GM21528 (cell line): ENCODE data around the gene ZNF226.
"Not testable (repeated sequence)": the region's sequence is repeated elsewhere in the genome, so short reads cannot be mapped to it uniquely, and the experiment has no call there.

Source experiments
- ATAC-seq: cut with Tn5 transposase; IDR thresholded peaks from one replicate; pipeline ENCODE4 v1.9.1; 2021; ENCODE audit warnings: mild to moderate bottlenecking, moderate library complexity; ENCODE audit not compliant: unreplicated experiment, low FRiP score

ZNF226 gene

DNA sequence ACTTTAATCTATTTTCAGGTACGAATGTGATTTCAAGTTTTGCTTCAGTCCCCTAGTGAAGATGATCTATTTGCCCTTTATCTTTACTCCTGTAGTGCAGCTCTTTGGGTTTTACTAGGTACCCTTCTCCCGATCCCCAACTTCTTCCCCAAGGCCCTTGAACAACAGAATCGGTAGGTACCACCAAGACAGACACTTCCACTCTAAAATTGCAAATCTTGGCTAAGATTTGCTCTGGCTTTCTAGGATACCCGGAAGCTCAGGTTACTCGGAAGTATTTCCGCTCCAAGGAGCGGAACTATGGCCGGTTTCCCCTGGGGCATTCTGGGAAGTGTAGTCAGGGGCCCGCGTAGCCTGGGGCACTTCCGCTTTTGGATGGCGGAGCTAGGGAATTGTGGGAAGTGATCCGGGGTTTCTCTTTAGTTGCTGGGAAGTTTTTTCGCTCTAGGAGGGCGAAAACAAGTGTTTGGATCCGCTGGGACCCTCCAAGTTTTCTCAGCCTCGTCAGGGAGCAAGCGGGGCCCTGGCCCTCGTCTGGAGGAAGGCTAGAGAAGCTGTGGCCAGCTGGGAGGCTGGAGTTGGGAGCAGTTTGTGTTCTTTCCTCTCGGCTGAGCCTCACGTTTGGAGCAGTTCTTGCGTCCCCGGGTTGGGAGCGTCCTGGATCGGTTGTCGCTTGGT is 42.4 kb downstream of the ZNF226 start:
- ATAC-seq = peak; percentile 91

GRCh38 chr19:44212250-44212865 is 47.5 kb downstream of the ZNF226 start, which contains the start of gene ZNF227:
ZNF227 (plus strand) TSS chr19:44212532; CDS start chr19:44217793, 5,261 bp downstream.
- ATAC-seq = peak; percentile 89

DNA sequence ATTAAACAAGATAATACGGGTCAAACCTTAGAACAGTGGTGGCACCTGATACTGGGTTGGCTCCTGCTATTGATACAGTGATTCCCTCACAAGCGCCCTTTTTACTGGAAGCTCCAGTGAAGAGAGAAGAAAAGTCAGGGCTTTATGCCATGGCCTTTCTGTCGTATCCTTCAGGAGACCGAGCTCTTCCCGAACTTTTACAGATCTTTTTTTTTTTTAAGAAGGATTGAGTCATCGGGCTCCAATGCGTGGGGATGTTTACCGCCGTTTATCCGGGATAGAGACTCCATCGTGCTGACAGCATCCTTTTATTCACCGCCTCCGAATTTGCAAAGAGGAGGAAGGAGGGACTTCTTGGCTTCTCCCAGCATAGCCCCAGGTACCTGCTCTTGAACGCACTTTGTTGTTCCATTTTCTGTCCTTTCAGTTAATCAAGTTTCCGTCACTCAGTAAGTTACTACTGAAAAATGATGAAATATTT is 48.0 kb downstream of the ZNF226 start:
- peak; percentile 24 for ATAC-seq

DNA sequence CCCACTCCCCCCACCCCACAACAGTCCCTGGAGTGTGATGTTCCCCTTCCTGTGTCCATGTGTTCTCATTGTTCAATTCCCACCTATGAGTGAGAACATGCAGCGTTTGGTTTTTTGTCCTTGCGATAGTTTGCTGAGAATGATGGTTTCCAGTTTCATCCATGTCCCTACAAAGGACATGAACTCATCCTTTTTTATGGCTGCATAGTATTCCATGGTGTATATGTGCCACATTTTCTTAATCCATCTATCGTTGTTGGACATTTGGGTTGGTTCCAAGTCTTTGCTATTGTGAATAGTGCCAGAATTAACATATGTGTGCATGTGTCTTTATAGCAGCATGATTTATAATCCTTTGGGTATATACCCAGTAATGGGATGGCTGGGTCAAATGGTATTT is 55.0 kb downstream of the ZNF226 start:
- ATAC-seq = not testable (repeated sequence)

GRCh38 chr19:44220761-44221160 is 55.9 kb downstream of the ZNF226 start:
- not testable (repeated sequence) for ATAC-seq

- not testable (repeated sequence) for ATAC-seq
Observed at GRCh38 chr19:44221291-44221690, 56.4 kb downstream of the ZNF226 start.
